Activated T-helper 1 cell treated with anti-CD3 and anti-CD28 coated beads, Interleukin-2, amount 50 U/mL, for 16 hours (primary cell): Measurements from ENCODE around the gene CA10.

Experiments
- DNase-seq, 2 donors: peaks; one replicate each; pipeline ENCODE4 v3.0.0-alpha.2; 2020; ENCODE audit warnings: low read depth in 1 of 2, low spot score in 1 of 2

The CA10 gene

DNA sequence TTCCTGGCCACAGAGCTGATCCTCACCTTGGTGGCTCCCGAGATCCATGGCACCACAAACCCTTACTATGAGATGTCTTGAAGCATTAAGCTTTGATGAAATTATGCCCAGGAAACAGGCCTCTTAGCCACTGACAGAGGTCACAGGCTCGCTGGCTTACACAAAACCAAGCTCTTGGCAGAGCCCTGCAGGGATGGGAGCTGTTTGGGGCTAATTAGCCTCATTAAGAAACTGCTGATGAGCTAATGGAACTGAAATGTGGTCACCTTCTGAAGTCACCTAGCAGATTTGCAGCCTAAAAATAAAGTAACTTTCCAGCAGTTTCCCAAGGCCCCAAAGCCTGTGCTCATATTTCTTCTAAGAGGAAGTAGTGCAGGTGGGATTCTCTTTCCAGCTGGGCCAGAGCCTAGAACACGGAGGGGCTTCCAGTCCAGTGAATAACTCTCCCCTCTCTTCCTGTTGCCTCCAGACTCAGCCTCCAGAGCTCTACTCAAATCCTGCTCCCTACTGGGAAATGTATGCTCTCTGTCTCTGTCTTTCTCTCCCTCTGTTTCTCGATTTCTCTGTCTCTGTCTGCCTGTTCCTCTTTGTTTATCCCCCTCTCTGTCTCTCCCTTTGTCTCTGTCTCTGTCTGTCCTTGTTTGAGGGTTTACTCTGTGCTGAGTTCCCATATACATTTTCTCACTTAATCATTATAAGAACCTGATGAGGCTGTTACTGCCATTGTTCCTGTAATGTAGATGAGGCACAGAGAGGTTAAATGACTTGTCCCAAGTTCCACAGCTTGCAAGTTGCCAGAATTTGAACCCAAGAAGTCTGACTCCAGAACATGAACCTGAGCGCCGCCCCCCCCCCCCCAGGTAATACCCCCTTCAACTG is 338.9 kb downstream of the CA10 start:
- DNase-seq, result no peak

DNA sequence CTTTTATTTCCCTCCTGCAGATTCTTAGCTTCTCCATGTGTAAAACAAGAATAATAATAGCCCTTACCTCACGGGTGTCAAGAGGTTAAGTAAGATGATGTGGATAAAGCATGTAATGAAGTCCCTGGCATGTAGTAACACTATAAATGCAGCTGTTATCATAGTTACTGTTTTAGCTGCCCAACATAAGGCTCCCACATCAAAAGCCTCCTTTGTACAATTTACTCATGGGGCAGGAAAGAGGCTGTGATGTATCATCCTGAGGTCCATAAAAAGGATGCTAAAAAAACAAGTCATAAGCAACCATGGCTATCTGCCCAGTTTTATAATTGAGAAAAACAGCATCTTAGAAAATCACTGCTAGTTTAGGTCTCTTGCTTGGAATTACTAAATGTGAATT is 339.7 kb downstream of the CA10 start:
- DNase-seq, result no peak

DNA sequence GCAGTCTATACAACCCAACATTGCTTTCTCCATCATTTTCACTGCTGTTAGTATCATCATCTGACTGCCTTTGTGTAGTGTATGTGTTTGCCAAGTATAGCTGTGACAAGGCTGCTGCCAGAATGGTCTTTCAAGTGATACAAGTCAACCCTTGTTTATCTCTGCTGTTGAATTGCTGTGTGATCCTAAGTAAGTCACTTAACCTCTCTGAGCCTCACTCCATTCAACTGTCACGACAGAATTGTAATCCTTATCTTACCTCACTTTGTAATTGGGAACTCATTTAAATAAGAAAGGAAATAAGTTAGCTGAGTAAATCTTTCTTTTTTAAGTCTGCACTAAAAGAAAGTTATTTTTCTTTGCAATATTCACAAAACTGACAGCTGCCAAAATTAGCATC is 340.6 kb downstream of the CA10 start:
- DNase-seq, result no peak

DNA sequence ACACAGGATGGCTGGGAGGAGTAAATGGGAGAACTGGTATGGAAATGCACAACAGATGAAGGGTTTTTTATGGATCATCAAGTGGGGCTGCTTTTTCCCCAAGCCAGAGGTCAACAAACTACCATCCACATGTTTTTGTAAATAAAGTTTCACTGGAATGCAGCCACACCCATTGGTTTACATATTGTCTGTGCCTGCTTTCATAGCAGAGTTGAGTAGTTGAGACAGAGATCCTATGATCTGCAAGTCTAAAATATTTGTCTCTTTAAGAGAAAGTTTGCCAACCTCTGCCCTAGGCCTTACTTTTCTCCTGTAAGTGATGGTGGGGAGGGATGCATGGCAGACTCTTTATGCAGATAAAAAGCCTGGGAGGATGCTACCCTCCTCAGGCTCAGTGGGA is 341.4 kb downstream of the CA10 start:
- DNase-seq, result no peak

DNA sequence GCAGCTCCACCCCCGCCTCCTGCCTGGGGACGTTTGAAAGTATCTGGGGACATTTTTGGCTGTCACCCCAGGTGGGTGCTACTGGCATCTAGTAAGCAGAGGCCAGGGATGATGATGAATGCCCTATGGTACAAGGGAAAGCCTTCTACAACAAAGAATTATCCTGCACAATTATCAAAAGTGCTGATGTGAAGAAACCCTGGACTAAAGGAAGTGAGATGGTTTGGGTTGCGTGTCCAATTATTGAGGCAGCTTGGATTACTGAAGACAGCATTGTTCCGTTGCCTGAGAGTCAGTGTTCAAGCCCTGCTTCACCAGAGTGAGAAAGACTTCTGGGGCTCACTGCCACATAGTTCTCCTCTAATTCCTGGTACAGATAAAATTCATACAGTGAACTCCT is 343.4 kb downstream of the CA10 start:
- no peak for DNase-seq

DNA sequence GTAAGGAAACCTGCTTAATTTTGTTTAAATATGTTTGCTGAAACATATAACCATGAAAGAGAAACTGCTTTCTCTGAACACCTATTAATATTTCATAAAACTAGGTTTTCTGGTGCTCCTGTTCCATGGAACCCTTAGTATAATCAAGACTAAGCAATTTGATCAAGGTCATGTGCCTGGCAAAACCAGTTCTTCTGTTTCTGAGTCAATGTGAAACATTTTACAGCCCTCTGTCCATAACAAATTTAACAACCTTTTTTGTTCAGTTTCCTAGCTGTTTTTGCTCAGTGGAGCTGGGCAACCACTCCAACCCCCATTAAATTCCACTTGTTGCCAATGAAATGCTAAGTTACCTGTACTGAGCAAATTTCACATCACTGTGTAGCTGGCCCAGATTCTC is 344.0 kb downstream of the CA10 start:
- DNase-seq, result no peak

DNA sequence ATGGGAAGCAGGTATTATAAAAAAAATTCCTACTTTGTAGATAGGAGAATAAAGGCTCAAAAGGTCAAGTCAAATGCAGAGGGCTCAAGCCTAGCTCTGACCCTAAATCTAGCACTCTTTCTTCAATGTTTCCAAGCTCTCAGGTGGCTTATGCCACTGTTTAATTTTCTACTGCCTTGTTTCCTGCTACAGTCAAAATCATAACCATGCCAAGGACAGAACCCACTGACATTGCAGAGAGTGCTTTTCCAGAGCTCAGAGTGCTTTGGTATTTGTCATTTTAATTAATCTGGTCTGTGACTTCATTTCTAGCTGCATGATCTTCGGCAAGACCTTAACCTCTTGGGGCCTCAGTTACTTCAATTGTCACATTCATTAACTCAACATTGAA is 344.7 kb downstream of the CA10 start:
- no peak for DNase-seq

DNA sequence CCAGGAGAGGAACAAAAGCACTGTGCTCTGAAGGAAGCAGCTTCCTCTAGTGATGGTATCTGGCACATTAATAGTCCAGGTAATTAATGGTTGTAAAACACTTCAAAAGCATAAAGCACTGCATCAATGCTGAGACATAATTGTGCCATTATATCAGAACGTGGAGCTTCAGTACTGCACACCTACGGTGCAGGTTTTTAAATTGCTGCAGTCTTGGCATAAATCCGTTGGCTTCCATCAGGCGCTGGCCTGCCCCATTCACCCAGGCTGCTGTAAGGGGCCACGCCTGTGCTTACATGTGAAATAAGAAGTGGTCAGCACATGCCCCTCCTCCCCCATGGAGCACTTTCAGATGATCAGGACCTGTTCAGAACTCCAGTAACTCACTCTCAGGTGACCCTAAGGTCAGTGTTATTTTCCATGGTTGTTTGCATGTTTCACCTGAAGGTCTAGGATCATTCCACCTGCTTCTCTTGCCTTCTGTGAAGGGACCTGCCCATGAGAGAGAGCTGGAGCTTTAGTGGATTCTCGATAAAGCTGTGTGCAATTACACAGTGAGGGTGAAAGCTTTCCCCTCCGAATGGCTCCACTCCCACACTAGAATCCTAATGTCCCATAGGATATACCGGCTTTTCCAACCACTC is 345.3 kb downstream of the CA10 start:
- DNase-seq, result no peak

DNA sequence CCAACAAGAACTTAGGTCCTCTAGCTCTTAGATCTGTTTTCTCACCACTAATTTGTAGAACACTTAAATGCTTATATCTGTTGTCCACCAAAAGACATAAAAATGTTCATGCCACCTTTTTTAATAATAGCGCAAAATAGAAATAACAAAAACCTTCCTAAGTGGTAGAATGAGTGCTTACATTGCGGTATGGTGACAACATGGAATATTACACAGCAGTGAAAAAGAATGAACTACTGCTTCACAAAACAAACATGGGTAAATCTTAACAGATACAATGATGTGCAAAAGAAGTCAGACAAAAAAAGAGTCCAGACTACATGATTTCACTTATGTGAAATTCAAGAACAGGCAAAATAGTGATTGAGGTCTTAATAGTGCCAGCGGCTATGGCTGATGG is 351.1 kb downstream of the CA10 start:
- no peak for DNase-seq

DNA sequence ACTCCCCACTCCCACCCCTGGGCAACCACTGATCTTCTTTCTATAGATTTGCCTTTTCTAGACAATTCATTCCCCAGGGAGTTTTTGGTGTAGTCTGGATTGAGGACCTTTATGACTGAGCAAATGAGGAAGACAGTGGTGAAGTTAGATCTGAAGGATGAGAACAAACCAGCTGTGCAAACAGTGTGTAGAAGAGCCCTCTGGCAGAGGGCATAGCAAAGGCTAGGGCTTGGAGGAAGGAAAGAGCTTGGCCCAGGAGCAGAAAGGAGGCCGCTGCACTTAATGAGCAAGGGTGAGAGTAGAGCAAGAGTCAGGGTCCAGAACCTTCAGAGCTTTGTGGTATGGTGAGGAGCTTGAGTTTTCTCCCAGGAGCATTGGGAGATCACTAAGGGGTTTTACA is 352.7 kb downstream of the CA10 start:
- no peak for DNase-seq

DNA sequence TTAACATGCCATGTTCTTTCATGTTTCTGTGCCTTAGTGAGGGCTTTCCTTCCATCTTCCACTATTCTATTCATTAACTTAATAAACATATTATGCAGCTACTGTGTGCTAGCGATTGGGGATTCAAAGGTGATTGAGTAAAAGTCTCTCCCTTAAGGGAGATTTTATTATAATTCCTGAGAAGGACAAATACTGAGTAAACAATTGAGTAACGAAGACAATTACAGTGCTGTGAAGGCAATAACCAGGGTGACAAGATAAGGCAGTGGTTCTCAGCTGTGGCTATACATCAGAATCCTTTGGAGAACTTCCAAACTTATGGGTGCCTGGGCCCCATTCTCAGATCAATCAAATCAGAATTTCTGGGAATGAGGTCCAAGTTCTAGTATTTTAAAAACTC is 353.3 kb downstream of the CA10 start:
- DNase-seq, result no peak

DNA sequence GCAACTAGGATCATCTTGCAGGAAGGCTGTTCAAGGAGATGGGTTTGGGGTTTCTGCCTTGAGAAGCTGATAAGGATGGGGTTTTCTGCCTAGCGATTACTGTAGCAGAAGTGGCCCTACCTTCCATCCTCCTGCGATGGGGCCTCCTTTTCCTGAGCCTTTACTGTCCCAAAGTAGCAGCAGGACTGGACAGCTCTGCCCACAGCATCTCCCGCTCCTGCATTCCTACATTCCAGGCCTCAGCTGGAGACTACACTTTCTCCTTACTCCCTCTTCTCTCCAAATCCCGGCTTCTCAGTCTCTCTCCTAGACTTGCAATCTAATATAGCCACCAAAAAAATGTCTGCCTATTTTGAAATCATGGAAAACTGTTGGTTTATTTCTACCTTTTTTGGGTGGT is 355.4 kb downstream of the CA10 start:
- no peak for DNase-seq

DNA sequence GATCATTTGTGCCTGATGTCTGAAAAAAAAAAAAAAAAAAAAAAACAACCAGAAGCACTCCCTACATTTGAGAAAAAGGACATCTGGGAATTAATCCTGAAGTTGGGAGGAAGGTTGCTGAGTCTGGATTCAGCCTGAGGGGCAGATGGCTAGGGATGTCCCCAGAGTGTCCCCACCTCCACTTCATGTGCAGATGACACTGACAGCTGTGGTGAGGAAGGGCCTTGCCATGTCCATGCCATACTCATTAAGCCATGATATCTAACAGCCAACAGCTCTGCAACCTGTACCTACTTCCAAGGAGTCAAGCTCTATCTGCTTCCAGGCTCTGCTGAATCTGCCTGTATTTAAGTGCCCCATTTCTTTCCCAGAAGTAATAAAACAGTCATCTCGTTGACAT is 356.0 kb downstream of the CA10 start:
- DNase-seq, result no peak

DNA sequence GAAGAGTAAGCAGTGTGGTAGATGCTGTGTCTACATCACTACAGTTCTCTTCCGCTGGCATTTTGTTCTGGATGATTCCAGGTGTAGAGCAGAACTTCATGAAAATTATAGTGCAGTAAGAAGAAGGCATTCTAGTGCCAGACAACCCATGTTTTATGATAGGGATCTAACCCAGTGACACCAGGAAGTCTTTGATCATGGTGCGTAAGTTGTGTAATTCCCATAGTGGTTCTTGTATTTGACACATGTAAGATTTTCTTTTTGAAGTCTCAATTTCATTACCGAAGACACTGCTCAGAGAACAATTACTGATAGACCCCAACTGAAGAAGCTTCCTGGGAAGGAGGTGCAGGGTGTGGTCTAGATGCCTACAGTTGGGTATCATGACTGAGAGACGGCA is 356.9 kb downstream of the CA10 start:
- no peak for DNase-seq

DNA sequence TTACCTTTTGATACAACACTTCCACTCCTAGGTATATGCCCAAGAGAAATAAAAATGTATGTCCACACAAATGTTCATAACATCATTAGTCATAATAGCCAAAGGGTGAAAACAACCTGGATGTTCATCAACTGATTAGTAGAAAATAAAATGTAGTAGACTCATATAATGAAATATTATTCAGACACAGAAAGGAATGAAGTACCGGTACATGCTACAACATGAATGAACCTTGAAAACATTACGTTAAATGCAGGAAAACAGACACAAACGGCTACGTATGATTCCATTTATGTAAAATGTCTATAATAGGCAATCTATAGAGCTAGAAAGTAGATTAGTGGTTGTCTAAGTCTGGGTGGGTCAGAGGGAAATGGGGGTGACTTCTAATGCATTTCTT is 358.5 kb downstream of the CA10 start:
- no peak for DNase-seq

DNA sequence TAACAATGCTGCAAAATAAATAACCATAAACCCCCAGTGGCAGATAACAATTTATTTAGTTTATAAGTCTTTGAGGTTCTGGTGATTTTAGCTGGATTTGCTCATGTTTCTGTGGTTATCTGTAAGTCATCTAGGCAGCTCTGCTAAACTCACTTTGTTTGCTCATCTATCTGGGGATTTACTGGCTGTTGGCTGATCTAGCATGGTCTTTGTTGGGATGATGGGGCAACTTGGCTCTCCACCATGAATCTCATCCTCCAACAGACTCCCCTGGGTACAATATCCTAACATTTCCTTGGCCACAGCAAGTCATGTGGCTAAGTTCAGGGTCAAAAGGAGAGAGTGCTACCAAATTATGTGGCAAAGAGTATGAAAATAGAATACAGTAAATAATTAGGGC is 359.3 kb downstream of the CA10 start:
- no peak for DNase-seq

DNA sequence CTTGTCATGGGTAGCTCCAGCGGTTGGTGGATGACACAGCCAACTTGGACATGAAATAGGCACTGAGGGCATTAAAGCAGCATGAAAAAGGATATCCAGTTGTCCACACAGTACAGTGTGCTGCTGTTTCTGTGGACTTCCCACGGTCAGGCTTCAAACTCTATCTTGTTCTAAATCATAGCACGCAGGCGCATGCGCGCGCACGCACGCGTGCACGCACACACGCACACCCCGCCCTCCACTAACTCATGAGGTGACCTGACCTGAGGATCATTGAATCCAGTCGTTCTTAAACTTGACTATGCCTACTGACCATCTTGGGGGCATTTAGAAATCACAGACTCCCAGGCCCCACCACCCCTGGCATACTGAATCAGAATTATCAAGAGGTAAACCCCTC is 361.4 kb downstream of the CA10 start:
- DNase-seq, result no peak

DNA sequence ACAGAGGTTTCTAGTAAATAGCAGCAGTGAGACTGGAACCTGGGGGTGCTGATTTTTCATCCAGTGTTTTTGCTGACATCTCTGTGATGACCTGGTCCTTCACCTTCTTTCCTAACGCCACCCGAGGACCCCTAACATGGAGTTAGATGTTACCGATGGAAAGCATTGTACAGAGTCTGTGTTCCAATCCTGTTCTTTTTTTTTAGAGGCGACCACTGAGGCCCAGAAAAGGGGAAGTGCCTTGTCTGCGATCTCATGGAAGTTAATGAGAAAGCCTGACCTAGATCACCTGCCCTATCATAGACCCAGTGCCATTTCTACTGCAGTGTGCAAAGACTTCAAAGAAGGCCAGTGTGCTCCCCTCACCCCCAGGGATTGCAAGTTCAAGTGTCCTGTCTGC is 362.5 kb downstream of the CA10 start:
- DNase-seq, result no peak

DNA sequence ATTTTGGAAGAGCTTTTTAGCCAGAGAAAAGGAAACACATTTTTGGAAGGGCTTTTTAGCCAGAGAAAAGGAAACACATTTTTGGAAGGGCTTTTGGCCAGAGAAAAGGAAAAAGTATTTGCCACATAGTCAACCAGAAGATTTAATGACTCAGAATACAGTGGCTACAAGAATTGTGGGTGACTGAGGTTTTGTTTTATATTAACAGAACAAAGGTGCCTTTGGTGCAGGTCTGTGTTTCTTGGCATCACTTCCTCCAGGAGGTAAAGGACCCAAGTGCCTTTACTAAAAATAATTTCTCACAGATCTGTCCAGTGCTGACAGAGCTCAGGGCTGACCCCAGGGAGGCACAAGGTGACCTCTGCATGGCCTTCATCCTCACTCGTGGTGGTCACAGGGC is 363.1 kb downstream of the CA10 start:
- no peak for DNase-seq

DNA sequence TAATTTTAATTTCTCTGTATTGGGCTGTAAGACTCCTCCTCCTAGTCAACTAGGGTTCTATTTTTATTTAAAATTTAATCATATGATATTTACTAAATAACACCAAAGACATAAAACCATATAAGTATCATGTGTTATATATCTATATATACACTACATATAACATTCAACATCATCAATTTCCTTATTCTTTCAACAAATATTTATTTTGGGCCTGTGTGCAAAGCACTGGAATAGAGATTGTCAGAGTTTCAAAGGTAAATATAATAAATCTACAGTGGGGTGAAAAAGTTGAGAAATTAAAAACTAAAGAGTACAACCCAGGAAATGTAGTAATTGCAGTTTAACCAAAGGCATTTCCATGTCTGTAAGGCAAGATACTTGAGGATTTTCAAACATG is 364.0 kb downstream of the CA10 start:
- DNase-seq, result no peak

DNA sequence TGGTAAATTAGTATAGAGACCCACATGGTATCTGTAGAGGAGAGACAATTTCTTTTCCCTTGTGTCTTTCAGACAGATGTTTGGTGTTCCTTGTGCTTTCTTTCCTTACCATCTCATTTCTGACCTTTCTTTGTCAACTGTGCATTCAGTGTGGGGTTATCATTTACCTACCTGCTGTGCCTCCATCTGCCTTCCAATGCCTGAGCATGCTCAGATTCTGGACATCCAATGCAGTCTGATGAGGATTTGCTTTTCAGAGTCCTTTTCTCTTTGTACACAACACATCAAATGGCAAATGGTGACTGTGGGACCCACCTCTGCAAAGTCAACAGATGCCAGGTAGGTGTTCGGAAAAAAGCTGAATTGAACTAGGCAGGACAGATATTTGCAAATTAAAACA is 364.8 kb downstream of the CA10 start:
- DNase-seq, result no peak

DNA sequence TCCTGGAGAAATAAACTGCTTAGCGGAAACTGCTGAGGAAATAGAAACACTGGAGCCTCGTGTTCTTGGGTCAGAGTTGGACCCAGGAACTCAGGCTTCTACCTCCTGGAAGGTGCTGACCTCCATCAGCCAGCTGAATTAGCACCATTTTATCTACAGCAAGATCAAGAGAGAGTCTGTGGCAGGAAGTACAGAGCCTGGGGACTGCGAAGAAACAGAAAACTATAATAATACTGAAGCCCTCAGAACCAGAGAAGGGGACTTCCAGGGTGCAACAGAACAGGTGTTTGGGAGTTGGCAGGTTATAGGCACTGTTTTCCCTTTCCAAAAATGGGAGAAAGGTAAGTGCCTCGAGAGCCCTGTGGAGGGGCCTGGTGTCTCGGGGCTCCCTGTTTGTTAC is 379.7 kb downstream of the CA10 start:
- DNase-seq, result no peak
